Heart right ventricle (tissue), 16 donors: ENCODE results near the gene PHC2. TPM values are rescaled to one million over a fixed set of nuclear protein-coding genes. Genes with fewer than 3 reads are reported as not detected.

ENCODE experiments used
- ATAC-seq, 8 donors: fragments of 200-7000 bp; cut with Tn5 transposase; one replicate each; pipeline ENCODE4 v1.9.1; 2020; ENCODE audit warnings: mild to moderate bottlenecking in 8 of 8, moderate library complexity in 8 of 8, moderate number of reproducible peaks in 1 of 8
- DNase-seq, 2 donors: peaks; one replicate each; pipeline ENCODE4 v3.0.0-alpha.2; 2020
- H3K27ac ChIP-seq, 10 donors: fragments of 200-600 bp; sonication (generic) in 2 of 10; one replicate each; pipeline versions ENCODE4 v1.5.0 to v1.8.0; 2020 to 2022; ENCODE audit warnings: mild to moderate bottlenecking in 3 of 10
- H3K27me3 ChIP-seq, 7 donors: fragments of 200-600 bp; one replicate each; pipeline ENCODE4 v1.8.0; 2021 to 2022; ENCODE audit warnings: mild to moderate bottlenecking in 2 of 7
- H3K36me3 ChIP-seq, 9 donors: fragments of 200-600 bp; sonication (generic) in 1 of 9; one replicate each; pipeline versions ENCODE4 v1.5.0 to v1.8.0; 2020 to 2022; ENCODE audit warnings: mild to moderate bottlenecking in 2 of 9
- H3K4me1 ChIP-seq, 9 donors: fragments of 200-600 bp; sonication (generic) in 1 of 9; one replicate each; pipeline versions ENCODE4 v1.5.0 to v1.8.0; 2020 to 2022; ENCODE audit warnings: mild to moderate bottlenecking in 4 of 9
- H3K4me3 ChIP-seq, 10 donors: fragments of 200-600 bp; sonication (generic) in 2 of 10; one replicate each; pipeline versions ENCODE4 v1.5.0 to v1.8.0; 2020 to 2022; ENCODE audit warnings: mild to moderate bottlenecking in 7 of 10, moderate library complexity in 2 of 10
- H3K9me3 ChIP-seq, 11 donors: fragments of 200-600 bp in 10 of 11; sonication (generic) in 2 of 11; one replicate each; pipeline versions ENCODE4 v1.5.0 to v1.8.0; 2013 to 2022; ENCODE audit warnings: mild to moderate bottlenecking in 2 of 11, control low read depth in 1 of 11, moderate library complexity in 1 of 11
- WGBS, 2 donors: extraction: QIAGEN DNeasy Blood & Tissue Kit; methylation state at CpG; one replicate each; pipeline ENCODE4 v1.1.7; 2013; ENCODE audit warnings: inconsistent platforms in 1 of 2; 5-methylcytosine and 5-hydroxymethylcytosine counted together
- intact Hi-C, 10 donors: fragments of 100-400 bp; cut with DNase I; formaldehyde crosslinking; loops; one replicate each; pipeline versions ENCODE4 v1.11.1 to v1.14.2; 2022
- polyA plus RNA-seq, 2 donors: library from polyadenylated mRNA; stranded (reverse); fragments of 200-250 nt; gene quantifications; one replicate each; pipeline ENCODE4 v1.2.3, GENCODE V29; 2013
- total RNA-seq, 10 donors: library from RNA; stranded (reverse); fragmentation: NEBNext Ultra II Directional in 3 of 10; extraction: Animal tissue kit (Norgen Biotek cat#: 25700) in 3 of 10; gene quantifications; one replicate each; pipeline versions ENCODE4 v1.2.1 to v1.2.4, GENCODE V29; 2021 to 2023
- TF ChIP-seq, protein P1 (sequence below), 9 donors: fragments of 200-600 bp; sonication (generic) in 2 of 9; IDR thresholded peaks; one replicate each; pipeline versions ENCODE4 v1.5.0 to v1.8.0; 2021 to 2022; ENCODE audit warnings: antibody characterized with exemption in 9 of 9, mild to moderate bottlenecking in 5 of 9, moderate library complexity in 1 of 9
- donor health status: Arrhythmogenic right ventricular cardiomyopathy.
- donor health status: ischemic (EF 13 %, LVEDD 7.1; RV severe dilation, severe dysfunction).
- donor health status: healthy with polysubstance abuse.
- donor health status: DM: no; HTN: yes; CAD: no.
- donor health status: DM: no; HTN: no; CAD: no.
- donor health status: ischemic (EF 25% LVEDD 6.9; RV normal size, moderate dysfunction).
- donor health status: ischemic (EF 25% LVEDD 5.7; RV mildly dilated, moderate dysfunction).
- donor health status: healthy.
- donor health status: DM: yes; HTN: yes; CAD: no.
- donor health status: Ischemic cardiomyopathy.
- donor health status: ischemic (EF 35%, LVEDD 5.7; RV mildly dilated, moderate dysfunction).
- donor health status: nonischemic (EF 11% LVEDD 7.7; RV severe dilation, severe dysfunction).
- donor health status: DM: yes; HTN: yes; CAD: no.
- donor health status: PGD.
- donor health status: ischemic (EF 29% LVEDD 5.4; RV normal size, mild dysfunction).
- donor health status: nonischemic (EF 23%, LVEDD 6.1; RV moderate dilation, normal function).

Gene PHC2
- total and polyA plus RNA-seq, 12 donors = 81.2 to 136 (median 99.3) TPM

GRCh38 chr1:33372677-33373076 is 58.2 kb downstream of the PHC2 start:
- peaks cover under 1 to 58% (median 20%) of the 10 kb centered on the region in 9 donors for H3K4me1 ChIP-seq
- WGBS, 2 donors = 87 to 90% methylated on average over 4 of the region's 4 CpGs
- intact Hi-C loops = loop anchor here in 8 of 10 donors (5.0 to 10.0 kb wide), 8 partner anchors 62 to 242 kb away; partner anchors contain the start of gene PHC2 (in 2 of the 8)
- no peaks in the 10 kb centered on the region for H3K9me3 ChIP-seq
- no peak overlapping the region for H3K4me3 ChIP-seq
- no peak for DNase-seq
- no peak overlapping the region for H3K27ac ChIP-seq
- peaks cover 0 to 41% (median 0%) of the 10 kb centered on the region in 9 donors for H3K36me3 ChIP-seq
- H3K27me3 ChIP-seq = no peaks in the 10 kb centered on the region
- TF ChIP-seq, protein P1, sequence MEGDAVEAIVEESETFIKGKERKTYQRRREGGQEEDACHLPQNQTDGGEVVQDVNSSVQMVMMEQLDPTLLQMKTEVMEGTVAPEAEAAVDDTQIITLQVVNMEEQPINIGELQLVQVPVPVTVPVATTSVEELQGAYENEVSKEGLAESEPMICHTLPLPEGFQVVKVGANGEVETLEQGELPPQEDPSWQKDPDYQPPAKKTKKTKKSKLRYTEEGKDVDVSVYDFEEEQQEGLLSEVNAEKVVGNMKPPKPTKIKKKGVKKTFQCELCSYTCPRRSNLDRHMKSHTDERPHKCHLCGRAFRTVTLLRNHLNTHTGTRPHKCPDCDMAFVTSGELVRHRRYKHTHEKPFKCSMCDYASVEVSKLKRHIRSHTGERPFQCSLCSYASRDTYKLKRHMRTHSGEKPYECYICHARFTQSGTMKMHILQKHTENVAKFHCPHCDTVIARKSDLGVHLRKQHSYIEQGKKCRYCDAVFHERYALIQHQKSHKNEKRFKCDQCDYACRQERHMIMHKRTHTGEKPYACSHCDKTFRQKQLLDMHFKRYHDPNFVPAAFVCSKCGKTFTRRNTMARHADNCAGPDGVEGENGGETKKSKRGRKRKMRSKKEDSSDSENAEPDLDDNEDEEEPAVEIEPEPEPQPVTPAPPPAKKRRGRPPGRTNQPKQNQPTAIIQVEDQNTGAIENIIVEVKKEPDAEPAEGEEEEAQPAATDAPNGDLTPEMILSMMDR (IDR thresholded peaks at IDR 0.05) = no peak
- ATAC-seq = no peak

GRCh38 chr1:33372162-33372561 is 58.7 kb downstream of the PHC2 start:
- TF ChIP-seq, protein P1 (IDR thresholded peaks at IDR 0.05) = no peak
- H3K4me1 ChIP-seq = peaks cover 5 to 58% (median 21%) of the 10 kb centered on the region in 9 donors
- H3K36me3 ChIP-seq = peaks cover 0 to 41% (median 0%) of the 10 kb centered on the region in 9 donors
- no peaks in the 10 kb centered on the region for H3K9me3 ChIP-seq
- intact Hi-C loops = loop anchor here in 8 of 10 donors (5.0 to 10.0 kb wide), 8 partner anchors 63 to 243 kb away; partner anchors contain the start of gene PHC2 (in 2 of the 8)
- H3K27ac ChIP-seq = no peak overlapping the region
- ATAC-seq (no peak), DNase-seq (no peak)
- 97 to 98% methylated on average over 12 of the region's 12 CpGs for WGBS, 2 donors
- no peaks in the 10 kb centered on the region for H3K27me3 ChIP-seq
- no peak overlapping the region for H3K4me3 ChIP-seq

DNA sequence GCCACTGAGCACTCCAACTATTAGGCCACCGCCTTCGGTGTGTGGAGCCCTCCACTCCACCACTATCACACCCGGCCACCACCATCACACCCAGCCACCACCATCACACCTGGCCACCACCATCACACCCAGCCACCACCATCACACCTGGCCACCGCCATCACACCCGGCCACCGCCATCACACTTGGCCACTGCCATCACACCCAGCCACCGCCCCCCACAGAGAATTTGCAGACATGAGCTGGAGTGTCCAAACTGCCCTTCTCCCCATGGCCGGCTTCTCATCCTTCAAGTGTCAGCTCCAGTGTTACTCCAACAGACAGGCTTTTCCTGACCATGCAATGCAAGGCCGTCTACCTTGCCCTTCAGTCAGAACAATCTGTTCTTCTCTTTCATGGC is 59.6 kb downstream of the PHC2 start:
- Histone ChIP-seq H3K4me3 (no peak overlapping the region), H3K27me3 (no peaks in the 10 kb centered on the region), H3K27ac (peak overlapping the region in 2 of 10 donors; percentile 43 to 48), H3K36me3 (peaks cover 0 to 41% (median 0%) of the 10 kb centered on the region in 9 donors), H3K4me1 (peaks cover 13 to 58% (median 27%) of the 10 kb centered on the region in 9 donors), H3K9me3 (no peaks in the 10 kb centered on the region)
- TF ChIP-seq, protein P1 (IDR thresholded peaks at IDR 0.05) = no peak
- DNase-seq (no peak), ATAC-seq (no peak)
- 92% methylated on average over 9 of the region's 9 CpGs for WGBS, 2 donors
- intact Hi-C loops = loop anchor here in 8 of 10 donors (5.0 to 10.0 kb wide), 8 partner anchors 63 to 243 kb away; partner anchors contain the start of gene PHC2 (in 2 of the 8)

- TF ChIP-seq, protein P1 (IDR thresholded peaks at IDR 0.05) = no peak
- no peaks in the 10 kb centered on the region for H3K9me3 ChIP-seq
- WGBS, 2 donors = 90 to 96% methylated on average over 5 of the region's 5 CpGs
- DNase-seq (no peak), ATAC-seq (no peak)
- H3K4me3 ChIP-seq = no peak overlapping the region
- H3K27ac ChIP-seq = peak overlapping the region in 6 of 10 donors; percentile 10 to 61 (median 44)
- peaks cover 16 to 59% (median 31%) of the 10 kb centered on the region in 9 donors for H3K4me1 ChIP-seq
- intact Hi-C loops = loop anchor here in 8 of 10 donors (5.0 to 10.0 kb wide), 8 partner anchors 64 to 244 kb away; partner anchors contain the start of gene PHC2 (in 2 of the 8)
- no peaks in the 10 kb centered on the region for H3K27me3 ChIP-seq
- peaks cover 0 to 41% (median 0%) of the 10 kb centered on the region in 9 donors for H3K36me3 ChIP-seq
Measured at GRCh38 chr1:33370827-33371226, 60.1 kb downstream of the PHC2 start.
